Tibial artery (tissue), 4 donors: ENCODE measurements around the gene PLA2G3.

Experiments used
- DNase-seq, 2 donors: peaks; one replicate each; pipeline ENCODE4 v3.0.0-alpha.2; 2019
- H3K27ac ChIP-seq, 2 donors: fragments of 200-600 bp; sonication (generic) in 1 of 2; 1 replicate in 1 of 2; 2 replicates in 1 of 2; pipeline ENCODE4 v1.5.1; 2018 to 2019; ENCODE audit warnings: mild to moderate bottlenecking in 1 of 2
- H3K27me3 ChIP-seq, 2 donors: fragments of 200-600 bp; sonication (generic) in 1 of 2; one replicate each; pipeline versions ENCODE4 v1.5.1 to v1.6.0; 2016 to 2019
- H3K36me3 ChIP-seq, 3 donors: fragments of 200-600 bp; sonication (generic) in 2 of 3; one replicate each; pipeline ENCODE4 v1.5.1; 2016 to 2019; ENCODE audit warnings: mild to moderate bottlenecking in 2 of 3
- H3K4me1 ChIP-seq, 4 donors: fragments of 200-600 bp; sonication (generic) in 2 of 4; 1 replicate in 3 of 4; 2 replicates in 1 of 4; pipeline ENCODE4 v1.5.1; 2016 to 2019
- H3K4me3 ChIP-seq, 2 donors: fragments of 200-600 bp; sonication (generic) in 1 of 2; 1 replicate in 1 of 2; 2 replicates in 1 of 2; pipeline ENCODE4 v1.5.1; 2018 to 2019; ENCODE audit warnings: mild to moderate bottlenecking in 2 of 2
- H3K9me3 ChIP-seq, 3 donors: fragments of 200-600 bp; sonication (generic) in 1 of 3; one replicate each; pipeline ENCODE4 v1.5.1; 2016 to 2019
- intact Hi-C: fragments of 100-400 bp; cut with DNase I; formaldehyde crosslinking; loops from one replicate; pipeline ENCODE4 v1.15.0; 2023; ENCODE audit warnings: low total_unique reads
- TF ChIP-seq, protein P1 (sequence below), 2 experiments: fragments of 200-600 bp in 1 of 2; fragments of 450-650 bp in 1 of 2; IDR thresholded peaks; one replicate each; pipeline ENCODE4 v1.5.1; 2017 to 2019; ENCODE audit warnings: antibody characterized with exemption in 2 of 2, mild to moderate bottlenecking in 1 of 2, moderate library complexity in 1 of 2

Gene PLA2G3

DNA sequence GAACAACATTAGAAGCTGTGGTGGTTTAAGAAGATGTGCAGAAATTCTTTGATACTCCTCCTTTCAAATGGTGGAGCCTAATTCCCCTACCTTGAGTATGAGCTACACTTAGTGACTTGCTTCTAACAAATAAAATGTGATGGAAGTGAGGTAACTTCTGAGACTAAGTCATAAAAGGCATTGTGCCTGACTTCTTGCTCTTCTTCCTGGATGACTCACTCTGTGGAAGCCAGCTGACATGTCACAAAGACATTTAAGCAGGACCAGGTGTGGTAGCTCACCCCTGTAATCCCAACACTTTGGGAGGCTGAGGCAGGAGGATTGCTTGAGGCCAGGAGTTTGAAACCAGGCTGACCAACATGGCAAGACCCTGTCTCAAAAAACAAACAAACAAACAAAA is 3.9 kb upstream of the PLA2G3 start:
- no peaks in the 10 kb centered on the region for H3K9me3 ChIP-seq
- H3K27me3 ChIP-seq = peaks cover 0 to 2% of the 10 kb centered on the region in 2 donors
- H3K4me3 ChIP-seq = no peak overlapping the region
- TF ChIP-seq, protein P1, sequence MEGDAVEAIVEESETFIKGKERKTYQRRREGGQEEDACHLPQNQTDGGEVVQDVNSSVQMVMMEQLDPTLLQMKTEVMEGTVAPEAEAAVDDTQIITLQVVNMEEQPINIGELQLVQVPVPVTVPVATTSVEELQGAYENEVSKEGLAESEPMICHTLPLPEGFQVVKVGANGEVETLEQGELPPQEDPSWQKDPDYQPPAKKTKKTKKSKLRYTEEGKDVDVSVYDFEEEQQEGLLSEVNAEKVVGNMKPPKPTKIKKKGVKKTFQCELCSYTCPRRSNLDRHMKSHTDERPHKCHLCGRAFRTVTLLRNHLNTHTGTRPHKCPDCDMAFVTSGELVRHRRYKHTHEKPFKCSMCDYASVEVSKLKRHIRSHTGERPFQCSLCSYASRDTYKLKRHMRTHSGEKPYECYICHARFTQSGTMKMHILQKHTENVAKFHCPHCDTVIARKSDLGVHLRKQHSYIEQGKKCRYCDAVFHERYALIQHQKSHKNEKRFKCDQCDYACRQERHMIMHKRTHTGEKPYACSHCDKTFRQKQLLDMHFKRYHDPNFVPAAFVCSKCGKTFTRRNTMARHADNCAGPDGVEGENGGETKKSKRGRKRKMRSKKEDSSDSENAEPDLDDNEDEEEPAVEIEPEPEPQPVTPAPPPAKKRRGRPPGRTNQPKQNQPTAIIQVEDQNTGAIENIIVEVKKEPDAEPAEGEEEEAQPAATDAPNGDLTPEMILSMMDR (IDR thresholded peaks at IDR 0.05) = no peak
- peaks cover 0 to 37% (median 23%) of the 10 kb centered on the region in 4 donors for H3K4me1 ChIP-seq
- no peaks in the 10 kb centered on the region for H3K36me3 ChIP-seq
- intact Hi-C loops = loop anchor here (10.0 kb wide), 1 partner anchor 379 kb away; no protein-coding TSS in a partner anchor
- H3K27ac ChIP-seq = no peak overlapping the region
- DNase-seq = no peak

DNA sequence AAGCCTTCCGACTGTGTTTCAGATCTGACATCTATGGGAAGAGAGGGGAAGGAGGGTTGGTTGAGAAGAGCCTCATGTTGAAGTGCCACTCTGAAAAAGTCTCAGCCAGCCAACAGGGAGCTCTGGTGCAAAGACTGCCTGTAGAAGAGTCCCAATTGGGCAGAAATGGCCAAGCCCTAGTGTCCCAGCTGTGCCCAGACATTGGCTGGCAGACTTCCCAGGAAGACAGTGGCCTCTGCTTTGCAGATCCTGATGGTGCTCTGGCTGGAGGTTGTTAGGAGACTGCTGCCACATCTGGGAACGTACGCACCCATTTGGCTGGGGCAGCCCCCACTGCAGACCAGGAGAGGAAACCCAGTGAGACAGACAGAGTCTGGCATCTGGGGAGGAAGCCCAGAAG is 3.2 kb upstream of the PLA2G3 start:
- no peak overlapping the region for H3K4me3 ChIP-seq
- peak in 1 of 2 donors; percentile 32 for DNase-seq
- TF ChIP-seq, protein P1 (IDR thresholded peaks at IDR 0.05) = no peak
- intact Hi-C loops = loop anchor here (10.0 kb wide), 1 partner anchor 379 kb away; no protein-coding TSS in a partner anchor
- H3K27ac ChIP-seq = peak overlapping the region; percentile 26 to 38
- H3K4me1 ChIP-seq = peaks cover 0 to 30% (median 16%) of the 10 kb centered on the region in 4 donors
- H3K9me3 ChIP-seq = no peaks in the 10 kb centered on the region
- no peaks in the 10 kb centered on the region for H3K36me3 ChIP-seq
- H3K27me3 ChIP-seq = peaks cover 0 to 4% of the 10 kb centered on the region in 2 donors

DNA sequence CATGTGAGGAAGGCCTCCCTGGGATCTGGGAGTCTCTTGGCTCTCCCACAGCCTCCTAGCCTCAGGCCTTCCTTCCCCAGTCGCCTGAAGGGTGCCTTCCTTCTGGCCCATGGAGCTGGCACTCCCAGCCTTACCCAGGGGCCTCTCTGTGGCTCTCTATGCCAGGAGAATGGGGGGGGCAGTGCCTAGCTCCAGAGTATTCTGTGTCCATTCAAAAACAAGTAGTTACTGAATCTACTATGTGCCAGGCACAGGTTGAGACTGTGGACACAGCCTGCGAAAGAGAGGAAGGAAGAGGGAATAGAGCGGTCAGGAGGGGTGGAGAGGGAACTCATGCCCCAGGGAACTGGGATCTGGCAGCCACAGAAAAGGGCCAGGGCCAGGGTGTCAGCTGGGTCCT is 2.7 kb upstream of the PLA2G3 start:
- H3K9me3 ChIP-seq = no peaks in the 10 kb centered on the region
- H3K4me3 ChIP-seq = no peak overlapping the region
- peak in 1 of 2 donors; percentile 58 for DNase-seq
- peak overlapping the region; percentile 26 to 38 for H3K27ac ChIP-seq
- peaks cover 0 to 26% (median 12%) of the 10 kb centered on the region in 4 donors for H3K4me1 ChIP-seq
- no peaks in the 10 kb centered on the region for H3K36me3 ChIP-seq
- intact Hi-C loops = loop anchor here (10.0 kb wide), 1 partner anchor 378 kb away; no protein-coding TSS in a partner anchor
- TF ChIP-seq, protein P1 (IDR thresholded peaks at IDR 0.05) = no peak
- H3K27me3 ChIP-seq = peaks cover 0 to 6% of the 10 kb centered on the region in 2 donors

DNA sequence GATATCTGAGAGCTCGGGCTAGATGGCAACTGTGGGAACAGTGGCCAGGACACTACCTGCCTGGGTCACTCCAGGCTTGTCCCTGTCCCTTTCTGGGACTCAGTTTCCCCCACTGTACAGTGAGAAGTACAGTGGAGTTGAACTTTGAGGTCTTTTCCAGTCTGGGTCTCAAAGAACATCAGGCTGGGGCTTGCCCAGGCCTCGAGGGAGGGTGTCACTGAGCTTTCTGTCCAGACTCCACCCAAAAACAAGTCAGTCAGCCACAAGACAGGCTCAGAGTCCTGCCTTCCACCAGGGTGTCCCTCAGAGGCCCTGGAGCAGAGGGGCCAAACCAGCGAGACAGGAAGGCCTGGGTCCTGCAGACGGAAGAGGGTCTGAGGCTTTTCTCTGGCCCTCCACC is 2.0 kb upstream of the PLA2G3 start:
- Histone ChIP-seq H3K4me1 (peaks cover 0 to 25% (median 12%) of the 10 kb centered on the region in 4 donors), H3K36me3 (no peaks in the 10 kb centered on the region), H3K4me3 (no peak overlapping the region), H3K27me3 (peaks cover 0 to 6% of the 10 kb centered on the region in 2 donors), H3K27ac (peak overlapping the region in 1 of 2 donors; percentile 26), H3K9me3 (no peaks in the 10 kb centered on the region)
- intact Hi-C loops = loop anchor here (10.0 kb wide), 1 partner anchor 377 kb away; no protein-coding TSS in a partner anchor
- DNase-seq = no peak
- TF ChIP-seq, protein P1 (IDR thresholded peaks at IDR 0.05) = no peak

DNA sequence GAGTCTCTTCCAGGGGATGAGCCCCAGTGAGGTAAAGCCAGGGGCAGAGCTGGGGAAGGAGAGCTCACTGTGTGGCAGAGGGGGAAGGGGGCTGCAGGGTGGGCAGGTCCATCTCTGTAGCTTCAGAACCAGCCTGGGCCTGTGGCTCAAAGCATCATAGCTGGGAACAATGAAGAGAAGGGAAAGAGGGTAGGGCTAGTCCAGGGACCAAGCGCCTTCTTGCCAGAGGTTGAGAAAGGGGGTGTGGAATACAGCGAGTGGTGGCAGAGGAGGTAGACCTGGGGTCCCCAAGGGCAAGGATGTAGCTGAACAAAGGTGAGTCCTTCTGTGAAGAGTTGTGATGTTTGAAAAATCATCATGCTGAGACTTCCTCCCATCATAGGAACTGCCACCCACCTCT is 1.2 kb upstream of the PLA2G3 start:
- TF ChIP-seq, protein P1 (IDR thresholded peaks at IDR 0.05) = no peak
- Histone ChIP-seq H3K9me3 (no peaks in the 10 kb centered on the region), H3K4me1 (peaks cover 0 to 25% (median 12%) of the 10 kb centered on the region in 4 donors), H3K27me3 (peaks cover 0 to 9% of the 10 kb centered on the region in 2 donors), H3K27ac (no peak overlapping the region), H3K36me3 (no peaks in the 10 kb centered on the region), H3K4me3 (no peak overlapping the region)
- intact Hi-C loops = loop anchor here (10.0 kb wide), 1 partner anchor 377 kb away; no protein-coding TSS in a partner anchor
- DNase-seq = no peak
